HG03354 (cell line): ENCODE results near the gene MDM1.

Experiments used
- ATAC-seq: cut with Tn5 transposase; IDR thresholded peaks from one replicate; pipeline ENCODE4 v1.9.1; 2021; ENCODE audit warnings: mild to moderate bottlenecking; ENCODE audit not compliant: unreplicated experiment, poor library complexity, severe bottlenecking

The MDM1 gene

DNA sequence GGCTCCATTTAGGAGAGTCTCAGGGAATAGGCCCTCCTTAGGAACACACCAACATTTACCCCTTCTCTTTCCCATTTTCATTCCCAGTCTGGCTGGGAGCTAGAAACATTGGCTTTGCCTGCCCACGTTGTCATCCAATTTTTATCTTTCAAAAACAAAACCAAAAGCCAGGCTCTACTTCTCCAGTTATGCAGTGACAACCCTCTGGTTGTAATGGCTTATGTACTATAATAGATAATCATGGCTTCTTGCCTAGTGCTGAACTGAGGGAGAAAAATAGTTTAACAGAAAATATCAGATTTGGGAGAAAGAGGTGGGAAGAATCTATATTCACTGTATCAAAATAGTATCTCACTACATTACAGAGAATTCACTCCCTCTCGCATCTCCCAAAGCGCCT lies 46.6 kb downstream of the MDM1 start:
- no peak for ATAC-seq

DNA sequence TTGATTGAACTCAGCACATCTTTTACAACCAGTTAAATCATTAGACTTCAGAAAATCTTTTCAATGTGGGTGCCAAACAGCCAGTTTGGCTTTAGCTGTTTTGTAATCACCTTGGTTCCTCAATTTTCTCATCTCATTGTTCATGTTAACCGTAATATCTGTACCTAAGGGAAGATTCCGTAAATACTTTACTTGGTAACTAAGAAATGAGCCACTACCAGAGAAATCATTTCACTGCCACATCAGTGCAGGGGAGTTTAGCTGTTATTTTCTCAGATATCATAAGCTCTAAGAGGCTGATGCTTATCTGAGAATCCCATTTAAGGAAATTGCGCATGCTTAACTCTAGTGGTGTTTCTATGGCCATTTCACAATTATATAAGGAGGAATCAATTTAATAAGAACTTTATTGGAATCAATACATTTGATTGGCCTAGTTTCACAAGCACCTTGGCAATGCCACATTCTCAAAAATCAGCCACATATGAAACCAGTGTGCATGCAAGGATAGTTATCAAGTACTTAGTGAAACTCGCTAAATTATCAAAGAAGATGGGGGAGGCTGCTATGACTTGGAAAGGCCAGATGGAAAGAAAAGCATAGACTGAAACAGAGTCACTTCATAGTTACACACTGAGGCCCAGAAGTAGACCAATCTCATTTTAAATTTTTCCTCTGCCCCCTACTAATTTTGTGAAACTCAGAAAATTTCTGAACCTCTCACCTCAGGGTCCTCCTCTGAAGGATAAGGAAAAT lies 50.7 kb downstream of the MDM1 start:
- no peak for ATAC-seq

DNA sequence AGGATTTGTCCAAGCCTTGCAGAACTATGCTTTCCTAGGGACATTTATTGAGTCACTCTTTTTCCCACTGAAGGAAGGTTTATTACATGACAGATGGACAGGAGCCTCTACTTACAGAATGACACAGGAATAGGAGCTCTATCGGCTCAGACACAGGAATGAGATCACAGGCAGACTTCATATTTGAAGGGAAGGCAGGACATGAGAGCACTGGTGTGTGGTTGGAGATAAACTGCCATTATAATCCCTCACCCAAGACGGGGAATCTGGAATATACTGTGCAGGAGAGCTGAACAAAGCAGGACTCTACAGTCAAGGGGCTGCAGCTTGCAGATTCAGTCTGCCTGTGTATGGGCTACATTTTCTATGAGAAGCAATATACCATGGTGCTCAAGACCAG lies 51.9 kb downstream of the MDM1 start:
- ATAC-seq: no peak

DNA sequence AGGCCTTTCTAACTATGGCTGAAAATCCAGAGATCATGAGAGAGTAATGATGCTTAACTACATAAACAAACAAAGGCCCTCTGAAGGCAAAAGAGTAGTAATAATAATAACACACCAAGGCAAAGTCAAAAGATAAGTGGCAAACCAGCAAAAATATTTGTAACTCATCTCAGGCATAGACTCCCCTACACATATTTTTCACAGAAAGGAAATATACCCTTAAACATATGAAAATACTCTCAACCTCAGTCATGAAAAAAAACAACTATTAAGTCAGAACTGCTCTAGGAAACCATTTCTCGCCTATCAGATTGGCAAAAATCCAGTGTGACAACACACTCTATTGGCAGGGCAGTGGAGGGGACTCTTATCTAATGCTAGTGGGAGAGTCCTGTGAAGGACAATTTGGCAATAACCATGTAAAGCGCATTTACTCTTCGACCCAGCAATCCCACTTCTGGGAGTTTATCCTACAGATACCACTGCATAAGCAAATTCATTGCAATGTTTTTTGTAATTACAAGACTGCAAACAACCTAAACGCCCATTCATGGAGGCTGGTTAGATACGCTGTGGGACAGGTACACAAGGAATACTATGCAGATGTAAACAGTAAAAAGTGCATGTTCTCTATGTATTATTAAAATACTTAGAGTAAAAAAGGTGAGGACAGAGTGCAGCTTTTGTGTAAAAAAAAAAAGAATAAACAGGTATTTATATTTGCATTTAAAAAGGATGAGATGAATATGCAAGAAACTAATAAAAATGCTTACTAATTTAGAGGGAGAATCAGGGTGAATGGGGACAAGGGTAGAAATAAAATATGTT lies 52.7 kb downstream of the MDM1 start:
- no peak for ATAC-seq

DNA sequence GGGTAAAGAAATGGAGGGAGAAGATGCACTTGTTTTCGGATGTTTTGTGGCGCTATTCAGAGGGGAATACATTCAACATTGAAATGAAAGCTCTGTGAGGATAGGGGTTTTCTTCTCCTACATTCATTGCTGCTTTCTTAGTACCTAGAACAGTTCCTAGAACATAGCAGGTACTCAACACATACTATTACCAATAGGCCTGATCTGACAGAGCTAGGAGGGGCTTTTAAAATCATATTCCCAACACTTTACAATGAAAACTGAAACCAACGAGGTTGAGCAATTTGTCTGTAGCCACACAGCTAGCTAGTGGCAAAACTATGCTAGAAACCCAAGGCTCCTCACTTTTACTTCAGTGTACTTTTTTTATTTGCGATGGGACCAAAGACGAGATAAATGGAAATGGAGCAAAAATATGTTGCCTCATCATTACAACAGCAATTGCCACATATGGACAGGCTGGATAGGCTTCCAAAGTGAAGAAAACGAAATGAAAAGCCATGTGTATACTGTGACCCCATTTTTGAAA lies 55.7 kb downstream of the MDM1 start:
- no peak for ATAC-seq

DNA sequence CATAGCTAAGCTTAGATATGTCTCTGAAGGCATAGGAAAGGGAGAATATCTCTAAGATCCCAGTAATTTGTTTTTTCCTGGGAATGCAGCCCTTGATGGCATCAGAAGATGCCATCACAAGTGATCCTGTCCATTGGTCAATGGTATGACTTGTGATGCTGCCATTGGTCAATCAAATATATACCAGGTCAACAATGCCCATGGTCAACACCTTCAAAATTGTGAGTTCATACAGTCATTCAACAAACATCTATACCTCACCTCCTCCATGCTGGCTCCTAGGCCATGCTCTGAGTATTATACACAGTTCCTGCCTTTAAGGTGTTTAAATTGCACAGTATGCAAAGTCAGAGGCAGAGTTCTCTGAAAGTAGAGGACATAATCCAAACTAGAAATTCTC lies 59.4 kb downstream of the MDM1 start:
- no peak for ATAC-seq

DNA sequence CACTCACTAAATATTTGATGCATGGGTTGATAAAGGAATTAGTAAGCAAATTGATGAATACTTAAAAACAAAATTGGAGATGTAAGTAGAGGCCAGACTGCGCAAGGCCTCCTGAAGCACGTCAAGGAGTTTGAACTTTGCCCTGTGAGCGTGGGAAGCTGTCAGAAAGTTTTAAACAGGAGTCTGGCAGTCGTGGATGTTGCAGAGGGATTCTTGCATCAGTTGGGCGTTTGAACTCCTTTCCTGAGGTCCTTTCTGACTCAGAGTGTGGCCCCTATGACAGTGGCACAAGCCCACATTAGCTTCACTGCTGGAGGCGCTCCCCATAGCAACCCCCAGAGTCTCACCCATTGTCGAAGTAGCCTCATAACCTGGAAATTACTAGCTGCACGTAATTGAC lies 60.8 kb downstream of the MDM1 start:
- ATAC-seq: no peak

DNA sequence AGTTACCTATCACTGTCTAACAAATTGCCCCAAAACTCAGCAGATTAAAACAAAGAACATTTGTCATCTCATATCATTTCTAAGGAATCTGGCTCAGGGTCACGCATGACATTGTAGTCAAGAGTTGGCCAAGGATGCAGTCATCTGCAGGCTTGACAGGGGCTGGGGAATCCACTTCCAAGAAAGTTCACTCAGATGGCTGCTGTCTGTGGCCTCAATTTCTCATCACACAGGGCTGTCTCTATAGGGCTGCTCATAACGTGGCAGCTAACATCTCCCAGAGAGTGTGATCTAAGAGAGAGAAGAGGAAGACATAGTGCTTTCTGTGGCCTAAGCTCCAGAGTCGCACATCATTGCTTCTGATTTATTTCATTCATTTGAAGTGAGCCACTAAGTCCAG lies 61.8 kb downstream of the MDM1 start:
- ATAC-seq: no peak

DNA sequence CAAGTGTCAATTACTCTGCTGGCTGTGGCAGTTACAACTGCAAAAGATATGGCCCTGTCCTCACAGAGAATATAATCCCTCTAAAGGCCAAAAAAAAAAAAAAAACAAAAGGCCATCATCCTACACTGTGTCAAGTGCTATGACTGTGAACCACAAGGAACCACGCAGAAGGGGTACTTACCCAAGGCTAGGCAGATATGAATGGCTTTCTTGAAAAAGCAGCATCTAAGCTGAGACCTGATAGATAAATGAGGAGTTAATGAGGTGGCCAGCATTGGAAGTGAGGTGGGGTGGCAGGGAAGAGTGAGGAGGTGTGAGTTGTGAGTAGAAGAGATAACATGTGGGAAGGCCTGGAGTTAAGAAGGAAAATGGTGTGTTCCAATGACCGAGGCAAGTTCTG lies 62.4 kb downstream of the MDM1 start:
- no peak for ATAC-seq

DNA sequence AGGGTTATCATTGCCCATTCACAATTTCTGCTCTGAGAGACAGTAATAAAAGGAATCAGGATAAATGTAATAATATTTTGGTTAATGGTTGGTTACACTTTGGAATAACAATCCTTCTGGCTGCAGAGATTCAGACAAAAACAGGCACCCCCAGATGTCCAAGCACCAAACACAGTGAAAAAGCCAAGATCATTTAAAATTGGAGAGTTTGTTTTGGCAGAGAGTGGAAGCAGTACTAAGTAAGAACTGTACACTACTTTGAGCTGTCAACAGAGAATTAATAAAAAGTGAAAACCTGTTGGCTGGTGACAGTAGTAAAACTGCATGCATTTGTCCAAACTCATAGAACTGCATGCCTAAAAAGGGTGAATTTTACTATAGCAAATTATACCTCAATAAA lies 63.2 kb downstream of the MDM1 start:
- ATAC-seq: no peak

DNA sequence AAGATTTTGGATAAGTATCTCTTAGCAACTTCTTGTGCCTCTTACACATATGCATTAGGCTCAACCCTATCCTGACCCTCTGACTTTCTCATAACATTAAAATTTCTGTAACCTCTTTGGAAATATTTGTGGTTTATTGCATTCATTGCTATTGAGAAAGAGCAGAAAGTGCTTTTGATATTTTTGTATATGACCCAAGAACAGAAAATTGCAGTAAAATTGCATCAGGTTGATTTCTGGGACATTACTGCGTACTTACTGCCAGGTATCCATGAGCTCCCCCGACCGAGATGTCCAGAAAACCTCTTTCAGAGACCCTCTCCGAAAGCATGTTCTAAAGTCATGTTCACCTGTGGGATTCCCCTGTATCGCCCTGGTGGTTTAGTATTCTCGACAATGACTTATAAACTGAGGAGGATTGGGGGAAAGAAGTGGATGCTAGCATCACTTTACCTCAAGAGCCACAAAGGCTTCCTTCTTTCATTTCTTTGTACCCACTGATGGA lies 64.2 kb downstream of the MDM1 start:
- no peak for ATAC-seq

DNA sequence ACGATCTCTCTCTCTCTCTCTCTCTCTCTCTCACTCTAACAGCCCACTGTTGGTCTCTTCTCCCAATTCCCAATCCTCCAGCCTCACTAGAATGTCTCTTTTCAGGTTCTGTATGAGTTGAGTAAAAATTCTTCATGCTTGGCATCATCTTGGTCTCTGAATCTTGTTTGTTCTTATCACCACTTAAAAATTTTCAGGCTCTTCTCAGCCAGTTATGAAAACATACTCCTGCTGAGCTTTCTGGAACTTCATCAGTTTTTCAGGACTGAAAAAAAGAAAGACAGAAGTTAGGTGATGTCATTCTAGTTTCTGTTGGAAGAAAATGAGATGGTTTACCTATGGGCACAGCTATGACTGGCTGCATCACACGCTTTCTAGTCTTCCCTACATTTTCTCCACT lies 67.3 kb downstream of the MDM1 start:
- no peak for ATAC-seq

DNA sequence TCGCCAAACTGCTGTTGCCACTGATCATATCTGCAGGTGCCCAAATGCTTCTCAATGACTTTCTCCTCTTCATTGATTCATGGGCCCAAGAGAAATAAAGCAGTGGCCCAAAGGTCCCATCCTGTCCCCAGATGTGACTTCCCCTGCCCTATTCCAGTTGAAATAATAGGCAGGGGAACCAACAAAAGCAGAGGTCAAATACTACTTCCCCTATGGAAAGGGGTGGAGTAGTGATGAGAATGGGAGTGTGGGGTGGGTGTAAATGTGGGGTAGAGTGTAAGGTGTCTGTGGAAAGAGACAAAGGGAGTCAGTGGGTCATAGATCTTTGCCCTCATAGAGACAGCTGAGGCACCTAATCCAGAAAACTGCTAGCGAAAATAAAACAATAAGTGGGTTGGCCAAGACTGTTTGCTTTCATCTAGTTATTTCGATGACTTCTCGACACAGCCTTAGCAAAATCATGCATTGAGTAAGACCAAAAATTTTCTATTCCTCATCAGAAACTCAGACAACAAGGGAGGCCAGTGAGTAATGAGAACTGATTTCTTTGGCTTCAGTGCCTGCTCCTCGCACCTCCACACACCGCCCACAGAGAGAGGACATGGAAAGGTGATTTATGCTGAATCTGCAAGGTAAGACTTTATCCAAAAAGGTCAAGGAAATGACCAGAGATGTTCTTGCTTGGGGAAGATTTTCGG lies 67.9 kb downstream of the MDM1 start:
- ATAC-seq: no peak

DNA sequence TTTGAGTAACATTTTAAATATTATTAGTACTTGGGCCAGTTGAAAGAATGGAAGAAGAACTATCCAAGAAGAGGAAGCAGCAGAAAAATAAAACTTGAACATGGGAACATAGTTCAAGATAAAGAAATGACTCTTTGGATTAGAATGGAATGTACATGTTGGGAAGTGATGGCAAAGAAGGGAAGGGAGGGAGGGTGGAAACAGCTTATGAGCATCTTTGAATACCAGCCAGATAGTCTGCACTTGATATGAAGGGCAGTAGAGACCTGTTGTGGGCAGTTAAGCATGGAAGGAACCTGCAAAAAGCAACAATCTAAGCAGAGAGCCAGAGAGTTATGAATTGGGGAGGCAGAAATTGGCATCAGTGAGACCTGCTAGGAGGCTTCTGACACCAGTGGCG lies 68.8 kb downstream of the MDM1 start:
- ATAC-seq: no peak

DNA sequence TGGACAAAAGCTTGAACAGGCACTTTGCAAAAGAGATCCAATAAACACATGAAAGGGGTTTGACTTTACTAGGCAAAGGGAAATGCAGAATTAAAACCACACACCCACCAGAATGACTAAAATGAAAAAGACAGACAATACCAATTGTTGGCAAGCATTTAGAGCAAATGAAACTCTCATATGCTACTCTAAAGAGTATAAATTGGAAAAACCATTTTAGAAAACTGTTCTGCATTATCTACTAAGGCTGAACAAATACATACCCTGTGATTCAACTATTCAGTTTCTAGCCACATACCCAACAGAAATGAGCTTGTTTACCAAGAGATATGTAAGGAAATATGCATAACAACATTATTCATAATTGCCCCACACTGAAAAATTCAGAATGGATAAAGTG lies 70.3 kb downstream of the MDM1 start:
- ATAC-seq: no peak

DNA sequence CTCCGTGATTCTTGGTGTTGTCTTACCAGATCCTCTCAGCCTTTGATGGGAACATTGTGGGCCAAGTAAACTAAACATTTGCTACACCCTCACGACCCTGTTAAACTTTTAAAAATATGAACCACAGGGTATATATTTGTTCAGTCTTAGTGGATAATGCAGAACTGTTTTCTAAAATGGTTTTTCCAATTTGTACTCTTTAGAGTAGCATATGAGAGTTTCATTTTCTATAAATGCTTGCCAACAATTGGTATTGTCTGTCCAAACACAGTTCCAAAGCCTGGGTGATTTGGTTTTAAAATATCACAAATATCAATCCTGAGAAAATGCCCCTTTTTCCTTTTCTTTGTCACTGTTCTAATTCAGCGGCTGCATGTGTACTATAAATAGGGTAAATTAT lies 72.0 kb downstream of the MDM1 start:
- no peak for ATAC-seq

DNA sequence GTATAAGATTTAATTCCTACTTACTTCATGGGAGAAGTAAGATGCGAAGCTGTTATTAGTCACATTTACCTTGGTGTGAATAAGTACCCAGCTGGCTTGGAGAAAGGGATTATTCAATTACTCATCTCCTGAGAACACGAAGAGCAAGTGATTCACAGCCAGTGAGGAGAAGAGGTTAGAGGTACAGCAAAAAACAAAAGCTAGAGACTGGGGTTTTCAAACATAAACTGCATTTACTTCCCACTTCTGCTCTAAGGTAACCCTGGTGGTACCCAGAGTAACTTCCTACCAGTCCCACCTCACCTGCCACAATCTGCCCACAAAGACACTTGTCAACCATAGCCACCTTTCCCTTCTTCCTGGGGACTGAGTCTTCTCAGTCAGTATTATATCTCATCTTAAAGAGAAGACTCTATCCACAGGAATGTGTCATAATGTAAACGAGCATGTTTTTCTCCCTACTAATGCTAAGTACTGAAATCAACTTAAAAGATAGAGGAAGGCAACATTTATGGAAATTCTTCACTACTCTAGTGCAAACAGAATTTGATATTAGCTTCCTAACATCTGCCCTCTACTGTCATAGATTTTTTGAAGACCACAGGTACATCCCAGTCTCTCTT lies 72.7 kb downstream of the MDM1 start:
- ATAC-seq: no peak

DNA sequence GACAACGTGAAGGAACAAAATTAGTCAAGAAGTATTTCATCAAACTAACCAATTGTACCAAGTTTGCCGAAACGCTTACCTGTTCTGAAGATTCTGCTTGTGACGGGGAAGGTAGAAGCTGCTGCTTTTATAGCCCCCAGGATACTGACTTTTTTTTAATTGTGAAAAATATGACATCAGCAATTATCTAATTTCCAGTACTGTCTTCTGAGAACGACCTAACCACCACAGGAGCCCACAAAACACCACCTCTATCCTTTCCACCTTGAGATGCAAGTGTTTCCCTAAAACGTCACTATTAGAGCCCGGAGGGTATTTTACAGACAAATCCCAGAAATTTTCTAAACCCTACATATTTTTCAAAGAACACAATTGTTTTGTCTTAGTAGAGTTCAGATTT lies 78.7 kb downstream of the MDM1 start, which contains the start of gene IL22:
TSS of gene IL22 (minus strand) at position 101 of the 400 bp plus-strand sequence. CDS start 156 bp downstream, outside the sequence.
- no peak for ATAC-seq

DNA sequence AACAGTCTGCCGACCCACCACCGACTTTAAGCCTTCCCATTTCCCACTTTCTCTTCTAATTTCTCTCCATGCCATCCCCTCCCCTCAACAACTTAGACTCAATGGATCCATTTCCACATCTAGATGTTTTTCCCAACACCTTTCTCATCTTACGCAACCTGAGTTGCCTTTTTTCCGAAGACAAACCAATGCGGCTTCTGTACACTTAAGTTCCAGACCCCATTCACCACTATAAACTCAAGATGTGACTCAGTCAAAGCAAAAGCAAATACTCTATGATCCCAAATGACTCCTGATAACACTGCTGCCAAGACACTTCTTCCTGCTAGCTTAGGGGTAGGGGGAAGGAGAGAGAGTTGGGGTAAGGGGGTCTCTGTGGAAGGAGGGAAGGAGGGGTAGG lies 80.1 kb downstream of the MDM1 start:
- ATAC-seq: no peak

DNA sequence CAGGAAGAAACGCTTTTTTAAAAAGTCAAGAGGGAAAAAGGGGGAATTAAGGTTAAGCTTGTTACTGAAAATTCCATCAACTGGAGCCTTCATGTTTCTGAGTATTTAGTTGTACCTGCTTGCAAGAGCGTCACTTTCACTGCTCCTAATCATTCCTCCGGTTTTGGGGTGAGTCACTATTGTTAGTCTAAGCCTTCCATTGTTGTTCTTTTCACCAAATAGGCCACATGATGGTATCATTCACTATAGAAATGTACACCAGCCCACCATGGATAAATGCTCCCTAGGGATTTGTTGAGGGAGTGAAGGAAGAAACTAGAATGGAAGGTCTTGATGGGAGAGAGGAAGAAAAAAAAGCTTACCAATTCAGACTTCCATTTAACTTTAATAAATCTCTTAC lies 81.7 kb downstream of the MDM1 start:
- ATAC-seq: no peak
